WTC11 (cell line): ENCODE measurements around the gene LRRC4B. TPM values are rescaled to one million over a fixed set of nuclear protein-coding genes. Genes with fewer than 3 reads are reported as not detected.
"Not testable (repeated sequence)": the region's sequence is repeated elsewhere in the genome, so short reads cannot be mapped to it uniquely, and the experiment has no call there.

Experiments
- ATAC-seq: fragments of 200-7000 bp; cut with Tn5 transposase; 2 replicates; pipeline ENCODE4 v1.10.0; 2021; ENCODE audit warnings: mild to moderate bottlenecking, moderate library complexity
- CTCF ChIA-PET: fragments of 300-600 bp; sonication (Branson Sonifier 250); formaldehyde crosslinking; loops from one replicate; lab custom pipeline; 2021; ENCODE audit warnings: antibody characterized with exemption; lab: Charles Lee
- POLR2A ChIA-PET: fragments of 350-600 bp; sonication (Branson Sonifier 250); formaldehyde crosslinking; loops from one replicate; lab custom pipeline; 2021; ENCODE audit warnings: antibody characterized with exemption; lab: Charles Lee
- DNase-seq: peaks from one replicate; pipeline ENCODE4 v3.0.0; 2021; ENCODE audit warnings: low spot score
- H3K27ac Mint-ChIP-seq: 2 replicates; pipeline ENCODE4 v1.8.0; 2021; ENCODE audit warnings: mixed read lengths
- H3K27me3 Mint-ChIP-seq: 2 replicates; pipeline ENCODE4 v1.8.0; 2021; ENCODE audit warnings: low read depth, mild to moderate bottlenecking, moderate library complexity, mixed read lengths
- H3K36me3 Mint-ChIP-seq: 2 replicates; pipeline ENCODE4 v1.8.0; 2021; ENCODE audit warnings: mixed read lengths
- H3K4me1 Mint-ChIP-seq: 2 replicates; pipeline ENCODE4 v1.8.0; 2022; ENCODE audit warnings: mixed read lengths
- H3K4me3 Mint-ChIP-seq: 2 replicates; pipeline ENCODE4 v1.8.0; 2021; ENCODE audit warnings: mild to moderate bottlenecking, moderate library complexity, mixed read lengths
- H3K9me3 Mint-ChIP-seq: 2 replicates; pipeline ENCODE4 v1.8.0; 2021; ENCODE audit warnings: mixed read lengths
- ATF3 ChIP-seq: sonication (generic); formaldehyde crosslinking; conservative IDR thresholded peaks from 2 replicates; pipeline ENCODE4 v1.8.1; 2022; ENCODE audit warnings: mild to moderate bottlenecking, missing genetic modification reagents
- E2F5 ChIP-seq: sonication (generic); formaldehyde crosslinking; IDR thresholded peaks from 2 replicates; pipeline ENCODE4 v1.8.1; 2022; ENCODE audit warnings: mild to moderate bottlenecking, moderate library complexity, missing genetic modification reagents
- ERG ChIP-seq: fragments of 250-450 bp; sonication (Bioruptor Pico); IDR thresholded peaks from 2 replicates; pipeline ENCODE4 v1.8.0; 2021; ENCODE audit warnings: mild to moderate bottlenecking
- ESRRA ChIP-seq: sonication (generic); formaldehyde crosslinking; IDR thresholded peaks from 2 replicates; pipeline ENCODE4 v1.8.1; 2022; ENCODE audit warnings: mild to moderate bottlenecking, missing genetic modification reagents, borderline replicate concordance
- GTF2I ChIP-seq: fragments of 250-450 bp; sonication (Bioruptor Pico); conservative IDR thresholded peaks from 2 replicates; pipeline ENCODE4 v1.4.0; 2021; ENCODE audit warnings: mild to moderate bottlenecking
- IRF2 ChIP-seq: sonication (generic); formaldehyde crosslinking; IDR thresholded peaks from 2 replicates; pipeline ENCODE4 v1.8.0; 2022; ENCODE audit warnings: low read depth, missing genetic modification reagents, borderline replicate concordance
- NFE2L1 ChIP-seq: sonication (generic); formaldehyde crosslinking; IDR thresholded peaks from 2 replicates; pipeline ENCODE4 v1.8.1; 2023; ENCODE audit warnings: missing genetic modification reagents
- TEAD1 ChIP-seq: sonication (generic); formaldehyde crosslinking; IDR thresholded peaks from 2 replicates; pipeline ENCODE4 v1.8.0; 2022; ENCODE audit warnings: mild to moderate bottlenecking, missing genetic modification reagents
- ZNF281 ChIP-seq: sonication (generic); formaldehyde crosslinking; IDR thresholded peaks from 2 replicates; pipeline ENCODE4 v1.8.0; 2023; ENCODE audit warnings: mild to moderate bottlenecking, missing genetic modification reagents
- ZNF512 ChIP-seq: sonication (generic); formaldehyde crosslinking; IDR thresholded peaks from 2 replicates; pipeline ENCODE4 v1.8.1; 2022; ENCODE audit warnings: missing genetic modification reagents, borderline replicate concordance
- ZNF671 ChIP-seq: fragments of 250-450 bp; sonication (Bioruptor Pico); IDR thresholded peaks from 2 replicates; pipeline ENCODE4 v1.8.0; 2021; ENCODE audit warnings: mild to moderate bottlenecking
- total RNA-seq: library from RNA; stranded (reverse); gene quantifications from 3 replicates; pipeline ENCODE4 v1.2.3, GENCODE V29; 2021
- TF ChIP-seq, protein P1 (sequence below): fragments of 250-450 bp; sonication (Bioruptor Pico); IDR thresholded peaks from 2 replicates; pipeline ENCODE4 v2.1.2; 2022; ENCODE audit warnings: mild to moderate bottlenecking, moderate library complexity
- TF ChIP-seq, protein P2 (sequence below): fragments of 250-450 bp; sonication (Bioruptor Pico); IDR thresholded peaks from 2 replicates; pipeline ENCODE4 v1.9.0; 2021; ENCODE audit warnings: mild to moderate bottlenecking, borderline replicate concordance

Gene LRRC4B
- total RNA-seq, 1 experiment from 2014 or later = 10.0 TPM

- TF ChIP-seq NFE2L1 (no peak), ATF3 (CRISPR knock-in tag) (no peak), TEAD1 (CRISPR knock-in tag) (no peak), ZNF281 (CRISPR knock-in tag) (no peak), ZNF671 (CRISPR knock-in tag) (no peak), ESRRA (CRISPR knock-in tag) (no peak), IRF2 (no peak), ERG (CRISPR knock-in tag) (no peak), GTF2I (CRISPR knock-in tag) (no peak), ZNF512 (no peak)
- TF ChIP-seq, protein P1, sequence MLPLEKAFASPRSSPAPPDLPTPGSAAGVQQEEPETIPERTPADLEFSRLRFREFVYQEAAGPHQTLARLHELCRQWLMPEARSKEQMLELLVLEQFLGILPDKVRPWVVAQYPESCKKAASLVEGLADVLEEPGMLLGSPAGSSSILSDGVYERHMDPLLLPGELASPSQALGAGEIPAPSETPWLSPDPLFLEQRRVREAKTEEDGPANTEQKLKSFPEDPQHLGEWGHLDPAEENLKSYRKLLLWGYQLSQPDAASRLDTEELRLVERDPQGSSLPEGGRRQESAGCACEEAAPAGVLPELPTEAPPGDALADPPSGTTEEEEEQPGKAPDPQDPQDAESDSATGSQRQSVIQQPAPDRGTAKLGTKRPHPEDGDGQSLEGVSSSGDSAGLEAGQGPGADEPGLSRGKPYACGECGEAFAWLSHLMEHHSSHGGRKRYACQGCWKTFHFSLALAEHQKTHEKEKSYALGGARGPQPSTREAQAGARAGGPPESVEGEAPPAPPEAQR = no peak
- TF ChIP-seq, protein P2, sequence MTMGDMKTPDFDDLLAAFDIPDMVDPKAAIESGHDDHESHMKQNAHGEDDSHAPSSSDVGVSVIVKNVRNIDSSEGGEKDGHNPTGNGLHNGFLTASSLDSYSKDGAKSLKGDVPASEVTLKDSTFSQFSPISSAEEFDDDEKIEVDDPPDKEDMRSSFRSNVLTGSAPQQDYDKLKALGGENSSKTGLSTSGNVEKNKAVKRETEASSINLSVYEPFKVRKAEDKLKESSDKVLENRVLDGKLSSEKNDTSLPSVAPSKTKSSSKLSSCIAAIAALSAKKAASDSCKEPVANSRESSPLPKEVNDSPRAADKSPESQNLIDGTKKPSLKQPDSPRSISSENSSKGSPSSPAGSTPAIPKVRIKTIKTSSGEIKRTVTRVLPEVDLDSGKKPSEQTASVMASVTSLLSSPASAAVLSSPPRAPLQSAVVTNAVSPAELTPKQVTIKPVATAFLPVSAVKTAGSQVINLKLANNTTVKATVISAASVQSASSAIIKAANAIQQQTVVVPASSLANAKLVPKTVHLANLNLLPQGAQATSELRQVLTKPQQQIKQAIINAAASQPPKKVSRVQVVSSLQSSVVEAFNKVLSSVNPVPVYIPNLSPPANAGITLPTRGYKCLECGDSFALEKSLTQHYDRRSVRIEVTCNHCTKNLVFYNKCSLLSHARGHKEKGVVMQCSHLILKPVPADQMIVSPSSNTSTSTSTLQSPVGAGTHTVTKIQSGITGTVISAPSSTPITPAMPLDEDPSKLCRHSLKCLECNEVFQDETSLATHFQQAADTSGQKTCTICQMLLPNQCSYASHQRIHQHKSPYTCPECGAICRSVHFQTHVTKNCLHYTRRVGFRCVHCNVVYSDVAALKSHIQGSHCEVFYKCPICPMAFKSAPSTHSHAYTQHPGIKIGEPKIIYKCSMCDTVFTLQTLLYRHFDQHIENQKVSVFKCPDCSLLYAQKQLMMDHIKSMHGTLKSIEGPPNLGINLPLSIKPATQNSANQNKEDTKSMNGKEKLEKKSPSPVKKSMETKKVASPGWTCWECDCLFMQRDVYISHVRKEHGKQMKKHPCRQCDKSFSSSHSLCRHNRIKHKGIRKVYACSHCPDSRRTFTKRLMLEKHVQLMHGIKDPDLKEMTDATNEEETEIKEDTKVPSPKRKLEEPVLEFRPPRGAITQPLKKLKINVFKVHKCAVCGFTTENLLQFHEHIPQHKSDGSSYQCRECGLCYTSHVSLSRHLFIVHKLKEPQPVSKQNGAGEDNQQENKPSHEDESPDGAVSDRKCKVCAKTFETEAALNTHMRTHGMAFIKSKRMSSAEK = no peak
- Mint-ChIP-seq H3K36me3 (no peaks in the 10 kb centered on the region), H3K4me1 (peaks cover 7% of the 10 kb centered on the region), H3K4me3 (no peak overlapping the region), H3K27ac (no peak overlapping the region), H3K9me3 (peaks cover 16% of the 10 kb centered on the region), H3K27me3 (peaks cover 23% of the 10 kb centered on the region)
- ChIA-PET CTCF (interaction anchor here (1.0 kb wide), 1 partner anchor 9 kb away, joined by 3 read pairs; no protein-coding TSS in a partner anchor), POLR2A (no interaction called here)
- ATAC-seq (no peak), DNase-seq (no peak)
Measured at GRCh38 chr19:50580970-50581634, 12.9 kb upstream of the LRRC4B start.

- ChIA-PET CTCF (interaction anchor here (0.6 to 1.4 kb wide), 3 partner anchors 24 to 89 kb away, joined by 3 to 8 read pairs (median 3); no protein-coding TSS in a partner anchor), POLR2A (interaction anchor here (0.6 kb wide), 1 partner anchor 246 kb away, joined by 3 read pairs; no protein-coding TSS in a partner anchor)
- Mint-ChIP-seq H3K27ac (no peak overlapping the region), H3K4me1 (peaks cover 7% of the 10 kb centered on the region), H3K9me3 (peaks cover 16% of the 10 kb centered on the region), H3K4me3 (no peak overlapping the region), H3K36me3 (no peaks in the 10 kb centered on the region), H3K27me3 (peaks cover 26% of the 10 kb centered on the region)
- ATAC-seq = no peak
- no peak for DNase-seq
- TF ChIP-seq E2F5 (CRISPR knock-in tag) = no peak
- TF ChIP-seq ZNF512 = peak; percentile 88; the same call in 1 of the 2 replicates
Measured at GRCh38 chr19:50580240-50580639, 12.0 kb upstream of the LRRC4B start.

DNA sequence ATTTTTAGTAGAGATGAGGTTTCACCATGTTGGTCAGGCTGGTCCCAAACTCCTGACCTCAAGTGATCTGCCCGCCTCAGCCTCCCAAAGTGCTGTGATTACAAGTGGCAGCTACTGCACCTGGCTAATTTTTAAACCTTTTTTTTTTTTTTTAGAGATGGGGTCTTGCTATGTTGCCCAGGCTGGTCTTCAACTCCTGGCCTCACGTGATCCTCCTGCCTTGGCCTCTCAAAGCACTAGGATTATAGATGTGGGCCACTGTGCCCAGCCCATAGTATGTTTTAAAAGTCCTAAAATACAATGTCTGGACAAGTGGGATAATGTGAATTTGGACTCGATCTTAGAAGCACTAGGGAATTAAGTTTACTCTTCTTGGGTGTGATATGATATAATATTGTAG lies 8.5 kb upstream of the LRRC4B start:
- CTCF ChIA-PET, H3K4me3 Mint-ChIP-seq, DNase-seq, POLR2A ChIA-PET, H3K27ac Mint-ChIP-seq, H3K9me3 Mint-ChIP-seq, H3K36me3 Mint-ChIP-seq, ATAC-seq, H3K4me1 Mint-ChIP-seq: not testable (repeated sequence)
- peaks cover 23% of the 10 kb centered on the region for H3K27me3 Mint-ChIP-seq
